Ectodermal cell (in vitro differentiated cells): Measurements from ENCODE around the gene MYO1D.

Source experiments
- H3K27ac ChIP-seq: 2 replicates; pipeline ENCODE4 v1.7.0; 2013; ENCODE audit warnings: mild to moderate bottlenecking, low read depth, low read length; ENCODE audit not compliant: insufficient read depth, poor library complexity, severe bottlenecking
- H3K27me3 ChIP-seq: 2 replicates; pipeline ENCODE4 v1.7.0; 2013; ENCODE audit warnings: mild to moderate bottlenecking, low read length; ENCODE audit not compliant: insufficient read depth, control insufficient read depth, poor library complexity, severe bottlenecking
- H3K36me3 ChIP-seq: one replicate; pipeline ENCODE4 v1.7.0; 2013; ENCODE audit warnings: low read length; ENCODE audit not compliant: control insufficient read depth, insufficient read depth
- H3K4me1 ChIP-seq: one replicate; pipeline ENCODE4 v1.7.0; 2013; ENCODE audit warnings: low read length; ENCODE audit not compliant: control insufficient read depth, insufficient read depth
- H3K4me3 ChIP-seq: 2 replicates; pipeline ENCODE4 v1.7.0; 2013; ENCODE audit warnings: low read depth, low read length, control low read depth; ENCODE audit not compliant: insufficient read depth
- H3K9me3 ChIP-seq: 2 replicates; pipeline ENCODE4 v1.7.0; 2013; ENCODE audit warnings: mild to moderate bottlenecking, low read length, moderate library complexity; ENCODE audit not compliant: control insufficient read depth
- WGBS, 2 experiments: methylation state at CpG; one replicate each; pipeline ENCODE4 v1.1.7; 2013; ENCODE audit warnings: missing lambda C conversion rate in 2 of 2; 5-methylcytosine and 5-hydroxymethylcytosine counted together

Gene MYO1D

DNA sequence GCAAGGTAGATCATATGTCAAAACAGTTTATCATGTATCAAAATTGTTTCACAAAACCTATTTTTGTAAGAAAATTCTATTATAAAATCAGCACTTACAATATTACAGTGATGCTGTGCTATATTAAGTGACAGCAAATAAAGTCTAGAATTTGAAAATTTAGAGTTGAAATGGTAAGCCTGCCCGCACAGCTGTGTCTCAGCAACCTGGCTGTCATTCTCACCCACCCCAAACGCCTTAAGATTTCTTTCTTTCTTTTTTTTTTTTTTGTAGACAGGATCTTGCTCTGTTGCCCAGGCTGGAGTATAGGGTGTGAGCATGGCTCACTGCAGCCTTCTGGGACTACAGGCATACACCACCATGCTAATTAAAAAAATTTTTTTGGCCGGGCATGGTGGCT lies 363.3 kb downstream of the MYO1D start:
- Histone ChIP-seq H3K4me1 (peaks cover 19% of the 10 kb centered on the region), H3K36me3 (no peaks in the 10 kb centered on the region), H3K27me3 (no peaks in the 10 kb centered on the region), H3K4me3 (no peak overlapping the region), H3K9me3 (no peaks in the 10 kb centered on the region), H3K27ac (no peak overlapping the region)
- 91 to 94% methylated on average over 2 to 3 of the region's 3 CpGs for WGBS, 2 experiments

DNA sequence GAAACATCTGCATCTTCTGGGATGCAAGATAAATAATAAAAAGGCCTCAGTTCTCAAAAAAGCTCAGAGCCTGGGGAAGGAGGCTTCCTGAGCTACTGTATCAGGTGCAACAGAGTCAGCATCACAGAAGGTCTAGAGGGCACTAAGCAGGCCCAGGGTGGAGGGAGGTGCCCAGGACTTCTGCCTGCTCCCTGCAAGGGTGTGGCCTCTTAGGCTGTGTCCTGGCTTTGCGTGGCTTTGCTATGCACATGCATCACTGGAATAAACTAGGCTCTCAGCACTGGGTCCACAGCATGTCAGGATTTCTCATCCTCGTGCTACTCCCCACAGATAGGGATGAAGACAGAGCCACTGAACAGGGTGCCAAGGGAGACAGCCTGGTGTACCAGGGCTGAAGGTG lies 364.6 kb downstream of the MYO1D start:
- WGBS, 2 experiments: 91 to 93% methylated on average over 2 of the region's 2 CpGs
- H3K36me3 ChIP-seq: no peaks in the 10 kb centered on the region
- H3K9me3 ChIP-seq: no peaks in the 10 kb centered on the region
- no peaks in the 10 kb centered on the region for H3K27me3 ChIP-seq
- H3K27ac ChIP-seq: no peak overlapping the region
- H3K4me1 ChIP-seq: peaks cover 12% of the 10 kb centered on the region
- H3K4me3 ChIP-seq: no peak overlapping the region

DNA sequence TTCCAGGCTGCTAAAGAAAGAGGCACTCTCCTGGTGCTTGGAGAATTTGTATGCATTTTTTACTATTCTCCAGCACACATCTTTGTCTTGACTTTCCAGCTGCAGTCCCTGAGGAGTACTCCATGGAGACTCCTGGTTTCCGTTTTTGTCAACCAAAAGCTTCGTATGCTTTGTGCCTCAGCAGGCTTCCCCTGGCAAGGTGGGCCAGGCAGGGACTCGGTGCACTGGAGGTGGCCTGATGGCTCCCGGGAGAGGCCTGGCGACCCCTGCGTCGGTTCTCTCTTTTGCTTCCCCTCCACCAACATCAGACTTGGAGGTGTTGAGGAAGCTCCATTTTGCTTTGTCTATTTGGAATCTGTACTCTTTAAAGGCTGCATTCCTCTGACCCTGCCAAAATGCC lies 366.5 kb downstream of the MYO1D start:
- WGBS, 2 experiments: 87 to 88% methylated on average over 7 of the region's 7 CpGs
- Histone ChIP-seq H3K9me3 (no peaks in the 10 kb centered on the region), H3K4me3 (no peak overlapping the region)

DNA sequence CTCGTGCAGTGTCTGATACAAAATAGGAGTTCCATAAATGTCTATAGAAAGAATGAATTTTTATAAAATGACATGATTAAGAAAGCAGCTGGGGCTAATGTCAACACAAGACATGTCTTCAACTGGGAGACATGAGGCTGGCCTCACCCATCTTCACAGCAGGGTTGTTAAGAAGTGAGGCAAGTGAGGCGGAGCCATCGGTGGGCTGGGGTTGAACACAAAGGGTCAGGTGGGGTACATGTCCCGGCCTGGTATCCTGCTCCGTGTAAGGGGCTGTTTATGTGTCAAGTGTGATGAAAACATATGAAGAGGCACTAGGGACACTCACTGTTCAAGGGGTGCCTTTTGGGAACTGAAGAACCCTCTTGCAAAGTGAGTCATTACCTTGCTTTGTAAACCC lies 368.0 kb downstream of the MYO1D start:
- Histone ChIP-seq H3K27me3 (no peaks in the 10 kb centered on the region), H3K36me3 (no peaks in the 10 kb centered on the region), H3K9me3 (no peaks in the 10 kb centered on the region), H3K27ac (no peak overlapping the region), H3K4me1 (peaks cover 16% of the 10 kb centered on the region), H3K4me3 (no peak overlapping the region)
- 92 to 93% methylated on average over 5 of the region's 5 CpGs for WGBS, 2 experiments

More for the DNA sequence above, 366.5 kb downstream of the MYO1D start:
- Histone ChIP-seq H3K27me3 (no peaks in the 10 kb centered on the region), H3K4me1 (peaks cover 10% of the 10 kb centered on the region), H3K36me3 (no peaks in the 10 kb centered on the region), H3K27ac (no peak overlapping the region)

DNA sequence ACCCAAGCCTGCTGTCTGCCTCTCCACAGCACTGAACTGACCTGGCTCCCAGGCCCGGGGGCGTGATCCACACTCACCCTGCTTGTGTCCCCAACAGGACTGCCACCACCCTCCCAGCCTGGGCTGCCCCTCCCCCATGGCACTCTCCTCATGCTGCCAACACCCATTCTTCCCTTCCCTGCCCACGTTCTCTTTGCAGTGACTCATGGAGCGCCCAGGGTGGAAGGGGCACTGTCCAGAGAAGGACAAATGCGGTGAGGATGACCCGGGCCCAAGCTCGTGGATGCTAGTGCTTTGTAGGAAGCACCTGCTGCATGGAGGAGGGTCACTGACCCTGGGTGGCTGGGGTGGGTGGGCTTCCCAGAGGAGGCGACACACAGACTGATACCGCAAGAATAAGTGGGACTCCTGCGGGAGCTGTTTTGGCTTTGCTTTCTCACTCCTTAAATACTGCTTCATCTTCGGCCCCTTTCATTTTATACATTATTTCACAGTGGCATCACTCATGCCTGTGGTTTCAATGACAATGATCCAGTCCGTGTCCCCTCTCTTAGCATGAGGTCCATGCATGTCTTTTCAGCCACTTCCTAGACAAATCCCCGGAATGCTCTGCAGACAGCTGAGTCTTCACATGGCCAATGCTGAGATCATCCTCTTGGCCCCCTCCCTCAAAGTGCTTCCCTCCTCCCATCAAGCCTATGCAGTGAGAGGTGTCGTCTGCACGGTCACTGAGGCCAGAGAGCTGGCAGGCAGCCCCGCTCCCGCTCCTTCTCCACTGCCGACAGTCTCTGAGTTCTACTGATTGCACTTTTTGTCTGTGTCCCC lies 372.5 kb downstream of the MYO1D start:
- WGBS, 2 experiments: 81 to 83% methylated on average over 18 of the region's 18 CpGs

DNA sequence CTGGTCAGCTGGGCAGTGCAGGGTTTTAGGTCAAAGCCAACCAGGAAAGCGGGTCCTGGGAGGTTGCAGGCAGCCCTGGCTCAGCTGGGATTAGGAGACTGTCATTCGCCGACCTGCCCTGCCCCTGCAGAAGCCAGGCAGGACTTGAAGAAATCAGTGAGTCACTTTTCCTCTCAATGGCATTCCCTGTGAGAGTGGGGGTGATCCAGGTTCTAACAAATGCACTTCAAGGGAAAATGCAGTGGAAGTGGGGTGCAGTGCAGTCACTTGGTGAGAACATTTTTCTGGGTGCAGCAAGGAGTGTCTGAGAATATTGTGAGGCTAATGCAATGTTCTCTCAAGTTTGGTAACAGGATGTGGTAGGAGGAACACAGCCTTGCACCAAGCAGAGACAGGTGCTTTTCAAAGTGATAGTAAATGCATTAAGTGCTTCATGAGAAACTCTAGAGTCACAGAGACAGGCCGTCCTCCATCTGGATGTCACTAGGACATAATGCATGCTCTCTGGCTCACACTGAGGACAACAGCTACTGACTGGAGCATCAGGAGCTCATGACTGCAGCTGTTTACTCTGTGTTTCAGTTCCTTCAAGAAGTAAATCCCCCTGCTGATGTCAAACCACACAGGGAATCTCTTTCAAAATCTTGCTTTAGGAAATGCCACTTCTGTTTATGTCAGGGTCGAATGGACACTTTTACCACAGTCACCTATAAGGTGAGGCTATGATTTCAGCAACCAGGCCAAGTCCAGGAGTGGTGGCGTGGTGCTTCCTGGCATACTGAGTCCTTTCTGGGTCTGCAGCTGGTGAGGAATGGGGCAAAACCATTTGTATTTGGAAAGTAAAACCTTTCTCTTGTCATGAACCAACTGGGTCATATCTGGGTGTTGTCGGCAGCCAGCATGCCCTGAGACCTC lies 373.4 kb downstream of the MYO1D start:
- H3K36me3 ChIP-seq: no peaks in the 10 kb centered on the region
- no peak overlapping the region for H3K4me3 ChIP-seq
- H3K27me3 ChIP-seq: no peaks in the 10 kb centered on the region
- H3K27ac ChIP-seq: no peak overlapping the region
- no peaks in the 10 kb centered on the region for H3K9me3 ChIP-seq
- WGBS, 2 experiments: 87% methylated on average over 7 of the region's 7 CpGs
- peaks cover 15% of the 10 kb centered on the region for H3K4me1 ChIP-seq

More for the DNA sequence above, 372.5 kb downstream of the MYO1D start:
- no peaks in the 10 kb centered on the region for H3K27me3 ChIP-seq
- no peak overlapping the region for H3K27ac ChIP-seq
- peaks cover 14% of the 10 kb centered on the region for H3K4me1 ChIP-seq
- no peak overlapping the region for H3K4me3 ChIP-seq
- H3K36me3 ChIP-seq: no peaks in the 10 kb centered on the region
- H3K9me3 ChIP-seq: no peaks in the 10 kb centered on the region

DNA sequence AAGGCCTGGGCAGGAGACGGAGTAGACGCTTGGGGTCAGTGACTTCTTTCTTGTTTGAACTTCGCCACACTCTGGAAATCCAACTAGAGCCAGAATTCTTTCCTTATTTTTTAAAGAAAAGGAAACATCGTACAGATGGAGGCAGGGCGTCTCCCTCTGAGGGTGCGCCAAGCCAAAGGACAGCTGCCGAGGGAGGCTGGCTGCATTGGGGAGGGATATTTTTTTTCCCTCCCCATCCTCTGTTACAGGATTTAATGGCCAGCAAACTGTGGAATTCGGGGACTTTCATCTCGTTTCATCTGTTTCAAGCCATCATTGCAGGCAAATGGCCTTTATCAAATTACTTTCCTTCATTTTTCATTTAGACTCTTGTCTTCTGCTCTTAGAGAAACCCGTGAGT lies 374.2 kb downstream of the MYO1D start:
- H3K9me3 ChIP-seq: no peaks in the 10 kb centered on the region
- H3K36me3 ChIP-seq: no peaks in the 10 kb centered on the region
- no peak overlapping the region for H3K27ac ChIP-seq
- H3K27me3 ChIP-seq: no peaks in the 10 kb centered on the region
- 93 to 95% methylated on average over 10 of the region's 10 CpGs for WGBS, 2 experiments
- H3K4me1 ChIP-seq: peaks cover 20% of the 10 kb centered on the region
- no peak overlapping the region for H3K4me3 ChIP-seq

DNA sequence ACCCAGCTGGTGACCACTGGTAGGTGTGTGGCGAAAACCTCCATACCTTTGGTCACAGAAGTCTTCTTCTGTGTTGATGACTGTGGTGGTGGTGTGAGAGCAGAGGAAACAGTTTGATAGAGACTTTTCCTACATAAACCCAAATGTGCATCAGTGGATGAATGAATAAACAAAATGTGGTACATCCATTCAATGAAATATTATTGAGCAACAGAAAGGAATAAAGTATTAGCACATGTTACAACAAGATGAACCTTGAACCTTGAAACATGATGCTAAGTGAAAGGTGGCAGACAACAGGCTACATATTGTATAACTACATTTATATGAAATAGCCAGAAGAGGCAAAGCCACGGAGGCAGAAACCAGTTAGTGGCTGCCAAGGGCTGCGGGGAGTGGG lies 374.9 kb downstream of the MYO1D start:
- Histone ChIP-seq H3K4me1 (peaks cover 20% of the 10 kb centered on the region), H3K27ac (no peak overlapping the region), H3K4me3 (no peak overlapping the region), H3K27me3 (no peaks in the 10 kb centered on the region), H3K36me3 (no peaks in the 10 kb centered on the region), H3K9me3 (no peaks in the 10 kb centered on the region)
- 96 to 98% methylated on average over 3 of the region's 3 CpGs for WGBS, 2 experiments

DNA sequence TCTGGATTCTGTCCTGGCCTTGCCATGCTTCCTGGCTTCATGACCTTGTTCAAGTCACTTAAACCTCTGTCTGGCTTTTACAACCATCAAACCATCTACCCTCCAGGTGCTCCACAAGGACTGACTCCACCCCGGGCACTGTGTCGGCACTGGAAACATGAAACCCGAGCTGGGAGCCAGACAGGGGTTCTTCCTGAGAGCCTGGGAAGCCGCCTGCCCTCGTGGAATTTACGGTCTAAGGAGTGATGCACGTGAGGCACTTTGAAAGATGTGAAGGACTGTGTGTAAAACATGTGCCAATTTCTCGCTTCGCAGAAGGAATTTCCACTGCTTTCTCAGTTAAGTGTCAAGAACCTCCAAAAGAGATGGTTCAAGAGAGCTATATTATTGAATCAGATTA lies 378.5 kb downstream of the MYO1D start:
- H3K27ac ChIP-seq: no peak overlapping the region
- H3K27me3 ChIP-seq: no peaks in the 10 kb centered on the region
- no peaks in the 10 kb centered on the region for H3K36me3 ChIP-seq
- 66 to 67% methylated on average over 9 of the region's 9 CpGs for WGBS, 2 experiments
- H3K9me3 ChIP-seq: no peaks in the 10 kb centered on the region
- no peak overlapping the region for H3K4me3 ChIP-seq
- peaks cover 8% of the 10 kb centered on the region for H3K4me1 ChIP-seq
